Gastroesophageal sphincter (tissue), 3 donors: Measurements from ENCODE around the gene ZAR1L.

Experiments
- CTCF ChIP-seq, 4 experiments: fragments of 200-600 bp in 2 of 4; fragments of 450-650 bp in 2 of 4; sonication (generic) in 1 of 4; IDR thresholded peaks; one replicate each; pipeline ENCODE4 v1.5.1; 2017 to 2019; ENCODE audit warnings: antibody characterized with exemption in 4 of 4, mild to moderate bottlenecking in 2 of 4, moderate library complexity in 2 of 4
- POLR2A ChIP-seq, 2 donors: fragments of 450-650 bp; IDR thresholded peaks; one replicate each; pipeline ENCODE4 v1.6.1; 2017; ENCODE audit warnings: antibody characterized with exemption in 2 of 2, mild to moderate bottlenecking in 2 of 2, moderate library complexity in 1 of 2

- TF ChIP-seq CTCF (IDR thresholded peaks at IDR 0.05) (no peak), POLR2A (IDR thresholded peaks at IDR 0.05) (no peak)
These were observed 25.8 kb upstream of the ZAR1L start for GRCh38 chr13:32340914-32341313.
